Measurements from ENCODE around the gene CCDC137.

CCDC137 gene

DNA sequence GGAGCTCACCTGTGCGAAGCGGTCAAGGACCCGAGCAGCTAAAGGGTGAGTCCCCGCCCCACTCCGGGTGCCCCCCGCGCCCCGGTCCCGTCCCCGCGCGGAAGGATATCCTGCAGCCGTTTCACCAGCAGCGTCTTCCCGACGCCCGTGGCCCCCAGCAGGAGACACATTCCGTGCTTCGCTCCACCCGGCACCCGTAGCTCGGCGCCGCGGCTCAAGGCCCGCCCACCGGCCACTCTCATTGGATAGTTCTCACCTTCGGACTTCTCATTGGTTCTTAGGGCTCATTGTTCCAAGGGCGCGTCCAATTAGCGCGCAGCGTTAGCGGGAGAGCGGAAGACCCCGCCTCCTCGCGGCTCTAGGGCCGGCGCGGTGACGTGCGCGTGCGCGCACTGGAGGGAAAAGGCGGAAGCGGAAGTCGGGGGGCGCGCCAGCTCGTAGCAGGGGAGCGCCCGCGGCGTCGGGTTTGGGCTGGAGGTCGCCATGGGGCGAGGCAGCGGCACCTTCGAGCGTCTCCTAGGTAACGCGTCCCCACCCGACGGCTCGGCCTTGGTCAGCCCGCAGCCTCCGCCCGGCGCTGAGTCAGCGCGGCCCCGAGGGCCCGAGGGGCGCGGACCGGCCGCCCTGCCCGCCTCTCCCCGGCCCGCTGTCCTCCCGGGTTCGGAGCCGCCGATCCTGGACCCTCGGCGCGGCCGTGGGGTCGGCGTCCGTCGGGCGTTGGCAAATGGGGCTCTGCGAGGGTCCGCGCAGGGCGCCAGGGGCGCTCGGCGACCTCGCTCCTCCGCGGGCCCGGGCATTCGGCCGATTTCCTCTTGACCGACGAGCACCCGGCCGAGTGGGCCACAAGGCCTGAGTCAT lies 17.3 kb downstream of the CCDC137 start, which contains the start of the genes ARL16 and HGS (continued):
- TF ChIP-seq ZNF792 (tag by site-specific recombination; IDR thresholded peaks at IDR 0.05) (no peak), ZFP41 (tag by site-specific recombination; IDR thresholded peaks at IDR 0.05; ENCODE audit: borderline replicate concordance) (no peak), GFI1B (tag by site-specific recombination; IDR thresholded peaks at IDR 0.05) (no peak), KLF9 (tag by site-specific recombination; IDR thresholded peaks at IDR 0.05; ENCODE audit: low read depth) (peak; percentile 78; the same call in 1 of the 2 replicates), ZIC2 (tag by site-specific recombination; IDR thresholded peaks at IDR 0.05) (peak; percentile 88), IKZF3 (tag by site-specific recombination; IDR thresholded peaks at IDR 0.05) (peak; percentile 82), ZNF350 (tag by site-specific recombination; IDR thresholded peaks at IDR 0.05) (no peak), ZNF19 (tag by site-specific recombination; IDR thresholded peaks at IDR 0.05; ENCODE audit: low read depth) (no peak), ZSCAN30 (tag by site-specific recombination; IDR thresholded peaks at IDR 0.05) (0 out of 2 replicates have a peak, but pooled peaks have one; percentile 32), MEIS1 (CRISPR knock-in tag; IDR thresholded peaks at IDR 0.05; ENCODE audit: borderline replicate concordance) (no peak; the same call in 1 of the 2 replicates), ZNF549 (tag by site-specific recombination; IDR thresholded peaks at IDR 0.05) (no peak), ZNF423 (tag by site-specific recombination; IDR thresholded peaks at IDR 0.05) (no peak), ZNF140 (tag by site-specific recombination; IDR thresholded peaks at IDR 0.05) (no peak), ZNF768 (tag by site-specific recombination; IDR thresholded peaks at IDR 0.05) (no peak), ZNF404 (tag by site-specific recombination; IDR thresholded peaks at IDR 0.05) (no peak), ZBTB1 (tag by site-specific recombination; IDR thresholded peaks at IDR 0.05) (no peak), ZNF341 (tag by site-specific recombination; IDR thresholded peaks at IDR 0.05; ENCODE audit: low read depth) (no peak), ZNF626 (tag by site-specific recombination; IDR thresholded peaks at IDR 0.05) (no peak), ZNF654 (tag by site-specific recombination; IDR thresholded peaks at IDR 0.05; ENCODE audit: low read depth) (no peak), ZNF623 (tag by site-specific recombination; IDR thresholded peaks at IDR 0.05) (peak; percentile 17; the same call in 1 of the 2 replicates), GLI2 (tag by site-specific recombination; IDR thresholded peaks at IDR 0.05; ENCODE audit: borderline replicate concordance, low read depth) (no peak), ZNF629 (tag by site-specific recombination; IDR thresholded peaks at IDR 0.05) (peak; percentile 49; the same call in 1 of the 2 replicates)
- TF ChIP-seq, protein P1, sequence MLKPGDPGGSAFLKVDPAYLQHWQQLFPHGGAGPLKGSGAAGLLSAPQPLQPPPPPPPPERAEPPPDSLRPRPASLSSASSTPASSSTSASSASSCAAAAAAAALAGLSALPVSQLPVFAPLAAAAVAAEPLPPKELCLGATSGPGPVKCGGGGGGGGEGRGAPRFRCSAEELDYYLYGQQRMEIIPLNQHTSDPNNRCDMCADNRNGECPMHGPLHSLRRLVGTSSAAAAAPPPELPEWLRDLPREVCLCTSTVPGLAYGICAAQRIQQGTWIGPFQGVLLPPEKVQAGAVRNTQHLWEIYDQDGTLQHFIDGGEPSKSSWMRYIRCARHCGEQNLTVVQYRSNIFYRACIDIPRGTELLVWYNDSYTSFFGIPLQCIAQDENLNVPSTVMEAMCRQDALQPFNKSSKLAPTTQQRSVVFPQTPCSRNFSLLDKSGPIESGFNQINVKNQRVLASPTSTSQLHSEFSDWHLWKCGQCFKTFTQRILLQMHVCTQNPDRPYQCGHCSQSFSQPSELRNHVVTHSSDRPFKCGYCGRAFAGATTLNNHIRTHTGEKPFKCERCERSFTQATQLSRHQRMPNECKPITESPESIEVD (tag by site-specific recombination; IDR thresholded peaks at IDR 0.05), result no peak
- TF ChIP-seq, protein P2, sequence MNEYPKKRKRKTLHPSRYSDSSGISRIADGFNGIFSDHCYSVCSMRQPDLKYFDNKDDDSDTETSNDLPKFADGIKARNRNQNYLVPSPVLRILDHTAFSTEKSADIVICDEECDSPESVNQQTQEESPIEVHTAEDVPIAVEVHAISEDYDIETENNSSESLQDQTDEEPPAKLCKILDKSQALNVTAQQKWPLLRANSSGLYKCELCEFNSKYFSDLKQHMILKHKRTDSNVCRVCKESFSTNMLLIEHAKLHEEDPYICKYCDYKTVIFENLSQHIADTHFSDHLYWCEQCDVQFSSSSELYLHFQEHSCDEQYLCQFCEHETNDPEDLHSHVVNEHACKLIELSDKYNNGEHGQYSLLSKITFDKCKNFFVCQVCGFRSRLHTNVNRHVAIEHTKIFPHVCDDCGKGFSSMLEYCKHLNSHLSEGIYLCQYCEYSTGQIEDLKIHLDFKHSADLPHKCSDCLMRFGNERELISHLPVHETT (tag by site-specific recombination; IDR thresholded peaks at IDR 0.05), result peak; percentile 84
- TF ChIP-seq, protein P3, sequence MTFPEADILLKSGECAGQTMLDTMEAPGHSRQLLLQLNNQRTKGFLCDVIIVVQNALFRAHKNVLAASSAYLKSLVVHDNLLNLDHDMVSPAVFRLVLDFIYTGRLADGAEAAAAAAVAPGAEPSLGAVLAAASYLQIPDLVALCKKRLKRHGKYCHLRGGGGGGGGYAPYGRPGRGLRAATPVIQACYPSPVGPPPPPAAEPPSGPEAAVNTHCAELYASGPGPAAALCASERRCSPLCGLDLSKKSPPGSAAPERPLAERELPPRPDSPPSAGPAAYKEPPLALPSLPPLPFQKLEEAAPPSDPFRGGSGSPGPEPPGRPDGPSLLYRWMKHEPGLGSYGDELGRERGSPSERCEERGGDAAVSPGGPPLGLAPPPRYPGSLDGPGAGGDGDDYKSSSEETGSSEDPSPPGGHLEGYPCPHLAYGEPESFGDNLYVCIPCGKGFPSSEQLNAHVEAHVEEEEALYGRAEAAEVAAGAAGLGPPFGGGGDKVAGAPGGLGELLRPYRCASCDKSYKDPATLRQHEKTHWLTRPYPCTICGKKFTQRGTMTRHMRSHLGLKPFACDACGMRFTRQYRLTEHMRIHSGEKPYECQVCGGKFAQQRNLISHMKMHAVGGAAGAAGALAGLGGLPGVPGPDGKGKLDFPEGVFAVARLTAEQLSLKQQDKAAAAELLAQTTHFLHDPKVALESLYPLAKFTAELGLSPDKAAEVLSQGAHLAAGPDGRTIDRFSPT (tag by site-specific recombination; IDR thresholded peaks at IDR 0.05), result no peak
- TF ChIP-seq, protein P4, sequence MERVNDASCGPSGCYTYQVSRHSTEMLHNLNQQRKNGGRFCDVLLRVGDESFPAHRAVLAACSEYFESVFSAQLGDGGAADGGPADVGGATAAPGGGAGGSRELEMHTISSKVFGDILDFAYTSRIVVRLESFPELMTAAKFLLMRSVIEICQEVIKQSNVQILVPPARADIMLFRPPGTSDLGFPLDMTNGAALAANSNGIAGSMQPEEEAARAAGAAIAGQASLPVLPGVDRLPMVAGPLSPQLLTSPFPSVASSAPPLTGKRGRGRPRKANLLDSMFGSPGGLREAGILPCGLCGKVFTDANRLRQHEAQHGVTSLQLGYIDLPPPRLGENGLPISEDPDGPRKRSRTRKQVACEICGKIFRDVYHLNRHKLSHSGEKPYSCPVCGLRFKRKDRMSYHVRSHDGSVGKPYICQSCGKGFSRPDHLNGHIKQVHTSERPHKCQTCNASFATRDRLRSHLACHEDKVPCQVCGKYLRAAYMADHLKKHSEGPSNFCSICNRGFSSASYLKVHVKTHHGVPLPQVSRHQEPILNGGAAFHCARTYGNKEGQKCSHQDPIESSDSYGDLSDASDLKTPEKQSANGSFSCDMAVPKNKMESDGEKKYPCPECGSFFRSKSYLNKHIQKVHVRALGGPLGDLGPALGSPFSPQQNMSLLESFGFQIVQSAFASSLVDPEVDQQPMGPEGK (tag by site-specific recombination; IDR thresholded peaks at IDR 0.05), result peak; percentile 98
- TF ChIP-seq, protein P5, sequence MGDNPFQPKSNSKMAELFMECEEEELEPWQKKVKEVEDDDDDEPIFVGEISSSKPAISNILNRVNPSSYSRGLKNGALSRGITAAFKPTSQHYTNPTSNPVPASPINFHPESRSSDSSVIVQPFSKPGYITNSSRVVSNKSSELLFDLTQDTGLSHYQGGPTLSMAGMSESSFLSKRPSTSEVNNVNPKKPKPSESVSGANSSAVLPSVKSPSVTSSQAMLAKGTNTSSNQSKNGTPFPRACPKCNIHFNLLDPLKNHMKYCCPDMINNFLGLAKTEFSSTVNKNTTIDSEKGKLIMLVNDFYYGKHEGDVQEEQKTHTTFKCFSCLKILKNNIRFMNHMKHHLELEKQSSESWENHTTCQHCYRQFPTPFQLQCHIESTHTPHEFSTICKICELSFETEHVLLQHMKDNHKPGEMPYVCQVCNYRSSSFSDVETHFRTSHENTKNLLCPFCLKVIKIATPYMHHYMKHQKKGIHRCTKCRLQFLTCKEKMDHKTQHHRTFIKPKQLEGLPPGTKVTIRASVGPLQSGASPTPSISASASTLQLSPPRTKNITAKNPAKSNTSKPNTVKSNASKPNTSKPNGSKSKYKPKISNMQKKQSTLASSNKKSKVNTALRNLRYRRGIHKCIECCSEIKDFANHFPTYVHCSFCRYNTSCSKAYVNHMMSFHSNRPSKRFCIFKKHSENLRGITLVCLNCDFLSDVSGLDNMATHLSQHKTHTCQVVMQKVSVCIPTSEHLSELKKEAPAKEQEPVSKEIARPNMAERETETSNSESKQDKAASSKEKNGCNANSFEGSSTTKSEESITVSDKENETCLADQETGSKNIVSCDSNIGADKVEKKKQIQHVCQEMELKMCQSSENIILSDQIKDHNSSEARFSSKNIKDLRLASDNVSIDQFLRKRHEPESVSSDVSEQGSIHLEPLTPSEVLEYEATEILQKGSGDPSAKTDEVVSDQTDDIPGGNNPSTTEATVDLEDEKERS (tag by site-specific recombination; IDR thresholded peaks at IDR 0.05), result no peak

Data from HEK293 (cell line).